Stomach (tissue), 9 donors: ENCODE measurements around the gene ECSCR. TPM values are rescaled to one million over a fixed set of nuclear protein-coding genes. Genes with fewer than 3 reads are reported as not detected.

ENCODE experiments used
- DNase-seq, 2 donors: peaks; one replicate each; pipeline versions ENCODE4 v3.0.0 to v3.0.0-alpha.2; 2013 to 2019
- H3K27ac ChIP-seq, 5 donors: fragments of 200-600 bp in 4 of 5; sonication (generic) in 4 of 5; one replicate each; pipeline ENCODE4 v1.5.1; 2013 to 2019; ENCODE audit warnings: mild to moderate bottlenecking in 1 of 5, moderate library complexity in 1 of 5
- H3K27me3 ChIP-seq, 3 donors: fragments of 200-600 bp; sonication (generic); one replicate each; pipeline ENCODE4 v1.5.1; 2017 to 2019; ENCODE audit warnings: mixed run types in 1 of 3
- H3K36me3 ChIP-seq, 4 donors: fragments of 200-600 bp; sonication (generic); 1 replicate in 3 of 4; 2 replicates in 1 of 4; pipeline ENCODE4 v1.5.1; 2016 to 2019
- H3K4me1 ChIP-seq, 4 donors: fragments of 200-600 bp; sonication (generic); one replicate each; pipeline ENCODE4 v1.5.1; 2016 to 2019
- H3K4me3 ChIP-seq, 4 donors: fragments of 200-600 bp; sonication (generic) in 3 of 4; one replicate each; pipeline ENCODE4 v1.5.1; 2016 to 2019; ENCODE audit warnings: mild to moderate bottlenecking in 1 of 4
- H3K9me3 ChIP-seq, 4 donors: fragments of 200-600 bp; sonication (generic); one replicate each; pipeline ENCODE4 v1.5.1; 2016 to 2019
- CTCF ChIP-seq, 7 experiments: fragments of 450-650 bp in 4 of 7; fragments of 200-600 bp in 3 of 7; sonication (generic) in 3 of 7; IDR thresholded peaks; one replicate each; pipeline ENCODE4 v1.5.1; 2016 to 2019; ENCODE audit warnings: antibody characterized with exemption in 7 of 7, control low read depth in 2 of 7, mild to moderate bottlenecking in 1 of 7
- EP300 ChIP-seq: sonication (generic); formaldehyde crosslinking; IDR thresholded peaks from one replicate; pipeline ENCODE4 v1.6.1; 2017; ENCODE audit warnings: antibody characterized with exemption
- POLR2A ChIP-seq, 4 donors: fragments of 450-650 bp; IDR thresholded peaks; one replicate each; pipeline ENCODE4 v1.6.1; 2016; ENCODE audit warnings: antibody characterized with exemption in 4 of 4, control low read depth in 2 of 4, mild to moderate bottlenecking in 1 of 4, moderate library complexity in 1 of 4
- POLR2AphosphoS5 ChIP-seq, 3 donors: sonication (generic); formaldehyde crosslinking; IDR thresholded peaks; one replicate each; pipeline ENCODE4 v1.6.1; 2016; ENCODE audit warnings: antibody characterized with exemption in 3 of 3
- WGBS, 5 donors: extraction: QIAGEN DNeasy Blood & Tissue Kit in 3 of 5; methylation state at CpG; one replicate each; pipeline versions ENCODE4 v1.1.5 to v1.1.7; 2013 to 2018; 5-methylcytosine and 5-hydroxymethylcytosine counted together
- intact Hi-C: fragments of 100-400 bp; cut with DNase I; formaldehyde crosslinking; loops from one replicate; pipeline ENCODE4 v1.15.1; 2023; ENCODE audit warnings: low total_unique reads
- polyA plus RNA-seq, 3 donors: library from polyadenylated mRNA; stranded (reverse); fragments of 200-250 nt; gene quantifications; one replicate each; pipeline ENCODE4 v1.2.3, GENCODE V29; 2013
- total RNA-seq, 5 donors: library from RNA; depleted of rRNA; stranded (reverse); fragments of >200 nt; gene quantifications; one replicate each; pipeline versions ENCODE4 v1.1.0 to v1.2.3, GENCODE V29; 2014 to 2016
- donor health status: healthy with polysubstance abuse.
- donor health status: Bipolar disorder and iron deficiency.
- donor health status: healthy.

The ECSCR gene
- total and polyA plus RNA-seq, 8 donors = 5.4 to 15.2 (median 8.6) TPM; not detected in 2

GRCh38 chr5:139495638-139496435 is 33.3 kb upstream of the ECSCR start:
- TF ChIP-seq CTCF (IDR thresholded peaks at IDR 0.05) (no peak), POLR2AphosphoS5 (IDR thresholded peaks at IDR 0.05) (no peak), POLR2A (IDR thresholded peaks at IDR 0.05) (no peak), EP300 (no peak)

GRCh38 chr5:139494832-139495231 is 32.3 kb upstream of the ECSCR start:
- intact Hi-C loops = no loop called here
- DNase-seq = no peak
- Histone ChIP-seq H3K36me3 (no peaks in the 10 kb centered on the region), H3K4me3 (no peak overlapping the region), H3K4me1 (peaks cover 0 to 23% (median 3%) of the 10 kb centered on the region in 4 donors), H3K9me3 (no peaks in the 10 kb centered on the region), H3K27ac (no peak overlapping the region), H3K27me3 (no peaks in the 10 kb centered on the region)
- TF ChIP-seq EP300 (no peak), POLR2AphosphoS5 (IDR thresholded peaks at IDR 0.05) (no peak), CTCF (IDR thresholded peaks at IDR 0.05) (no peak), POLR2A (IDR thresholded peaks at IDR 0.05) (no peak)

More at GRCh38 chr5:139495638-139496435, 33.3 kb upstream of the ECSCR start:
- intact Hi-C loops = no loop called here
- Histone ChIP-seq H3K36me3 (no peaks in the 10 kb centered on the region), H3K27me3 (no peaks in the 10 kb centered on the region), H3K27ac (peak overlapping the region in 2 of 5 donors; percentile 13 to 47), H3K9me3 (no peaks in the 10 kb centered on the region), H3K4me3 (no peak overlapping the region), H3K4me1 (peaks cover 0 to 23% (median 3%) of the 10 kb centered on the region in 4 donors)
- no peak for DNase-seq
- 80 to 95% (median 88%) methylated on average over 3 of the region's 3 CpGs for WGBS, 5 donors

- Histone ChIP-seq H3K4me3 (no peak overlapping the region), H3K36me3 (no peaks in the 10 kb centered on the region), H3K4me1 (peaks cover 0 to 23% (median 3%) of the 10 kb centered on the region in 4 donors), H3K9me3 (no peaks in the 10 kb centered on the region), H3K27ac (no peak overlapping the region), H3K27me3 (no peaks in the 10 kb centered on the region)
- intact Hi-C loops = no loop called here
- no peak for DNase-seq
- TF ChIP-seq EP300 (no peak), POLR2A (IDR thresholded peaks at IDR 0.05) (no peak), POLR2AphosphoS5 (IDR thresholded peaks at IDR 0.05) (no peak), CTCF (IDR thresholded peaks at IDR 0.05) (no peak)
- 85 to 94% (median 91%) methylated on average over 3 of the region's 3 CpGs for WGBS, 5 donors
Observed at GRCh38 chr5:139494256-139494655, 31.7 kb upstream of the ECSCR start.

GRCh38 chr5:139492700-139493192 is 30.2 kb upstream of the ECSCR start:
- WGBS, 5 donors = 27 to 41% (median 35%) methylated on average over 6 of the region's 6 CpGs
- no peaks in the 10 kb centered on the region for H3K27me3 ChIP-seq
- no peaks in the 10 kb centered on the region for H3K9me3 ChIP-seq
- H3K4me1 ChIP-seq = peaks cover 0 to 31% (median 3%) of the 10 kb centered on the region in 4 donors
- no peak for DNase-seq
- H3K4me3 ChIP-seq = no peak overlapping the region
- TF ChIP-seq POLR2AphosphoS5 (IDR thresholded peaks at IDR 0.05) = no peak
- no peak for TF ChIP-seq EP300
- no peak for TF ChIP-seq CTCF (IDR thresholded peaks at IDR 0.05)
- no peak for TF ChIP-seq POLR2A (IDR thresholded peaks at IDR 0.05)
- intact Hi-C loops = no loop called here
- no peaks in the 10 kb centered on the region for H3K36me3 ChIP-seq
- H3K27ac ChIP-seq = no peak overlapping the region
